ENCODE results near the gene LDLRAD2.

DNA sequence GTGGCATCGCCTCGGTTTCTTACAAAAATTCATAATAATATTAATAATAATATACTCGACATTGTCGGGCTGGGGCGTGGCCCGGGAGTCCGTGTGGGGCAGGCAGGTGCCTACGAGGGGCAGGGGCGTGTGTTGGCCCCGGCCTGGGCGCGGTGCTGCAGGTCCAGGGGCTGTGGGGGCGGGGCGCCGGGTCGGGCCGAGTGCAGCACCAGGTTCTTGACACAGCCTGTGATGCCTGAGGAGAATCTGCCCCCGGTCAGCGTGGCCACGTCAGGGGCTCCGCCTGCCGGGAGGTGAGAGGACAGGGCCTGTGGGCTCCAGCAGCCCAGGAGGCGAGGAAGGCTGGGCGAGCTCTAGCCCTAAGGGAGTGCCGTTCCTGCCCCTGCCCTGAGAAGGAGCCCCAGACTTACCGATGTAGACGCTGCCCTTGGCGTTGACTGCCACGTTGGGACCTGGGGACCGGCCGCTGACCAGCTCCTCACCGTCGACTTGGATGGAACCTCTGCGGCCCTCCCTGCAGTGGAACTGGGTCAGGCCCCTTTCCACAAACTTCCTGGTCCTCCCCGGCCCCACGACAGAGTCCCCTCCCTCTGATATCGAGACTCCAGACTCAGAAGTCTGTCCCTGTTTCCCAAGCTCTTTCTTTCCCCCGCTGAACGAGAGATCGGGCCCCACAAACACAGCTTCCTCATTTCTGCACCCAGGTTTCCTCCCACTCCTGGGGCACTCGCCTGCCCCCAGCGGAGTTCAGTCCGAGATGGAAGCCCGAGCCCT lies 11.3 kb downstream of the LDLRAD2 start:
- TF ChIP-seq POLR2A (IDR thresholded peaks at IDR 0.05; ENCODE audit: low read depth, low read length) (no peak), POLR2AphosphoS5 (IDR thresholded peaks at IDR 0.05; ENCODE audit: low read depth, low read length) (no peak)
